Measurements from ENCODE around the gene TXNDC8.

- TF ChIP-seq CTCF (IDR thresholded peaks at IDR 0.05) (no peak), POLR2AphosphoS5 (IDR thresholded peaks at IDR 0.05; ENCODE audit: low read depth, low read length) (no peak), SIN3A (IDR thresholded peaks at IDR 0.05; ENCODE audit: borderline replicate concordance, insufficient read depth, low read depth, low read length) (no peak)
These were observed 70.9 kb downstream of the TXNDC8 start for GRCh38 chr9:110266795-110267194.

All from Panc1 (cell line).